ENCODE data around the gene NPM3.
"Not testable (repeated sequence)": the region's sequence is repeated elsewhere in the genome, so short reads cannot be mapped to it uniquely, and the experiment has no call there.

Gene NPM3

DNA sequence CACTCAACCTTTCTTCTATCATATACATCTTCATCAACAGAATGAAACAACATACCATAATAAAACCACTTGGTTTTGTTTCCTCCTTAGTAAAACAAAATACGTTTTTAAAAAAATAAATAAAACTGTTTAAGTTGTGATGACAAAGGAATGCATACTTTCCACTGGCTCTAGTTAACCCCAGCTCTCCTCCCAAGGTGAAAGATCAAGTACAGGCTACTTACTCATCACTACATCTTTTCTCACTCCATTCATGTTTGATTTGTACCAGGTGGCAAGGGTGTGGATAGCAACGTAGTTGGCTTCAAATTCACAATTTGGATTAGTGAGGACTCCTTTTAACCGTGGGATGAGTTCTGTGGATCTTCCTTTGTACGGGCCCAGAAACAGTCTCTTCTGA lies 20.3 kb upstream of the NPM3 start:
- no peak for DNase-seq

DNA sequence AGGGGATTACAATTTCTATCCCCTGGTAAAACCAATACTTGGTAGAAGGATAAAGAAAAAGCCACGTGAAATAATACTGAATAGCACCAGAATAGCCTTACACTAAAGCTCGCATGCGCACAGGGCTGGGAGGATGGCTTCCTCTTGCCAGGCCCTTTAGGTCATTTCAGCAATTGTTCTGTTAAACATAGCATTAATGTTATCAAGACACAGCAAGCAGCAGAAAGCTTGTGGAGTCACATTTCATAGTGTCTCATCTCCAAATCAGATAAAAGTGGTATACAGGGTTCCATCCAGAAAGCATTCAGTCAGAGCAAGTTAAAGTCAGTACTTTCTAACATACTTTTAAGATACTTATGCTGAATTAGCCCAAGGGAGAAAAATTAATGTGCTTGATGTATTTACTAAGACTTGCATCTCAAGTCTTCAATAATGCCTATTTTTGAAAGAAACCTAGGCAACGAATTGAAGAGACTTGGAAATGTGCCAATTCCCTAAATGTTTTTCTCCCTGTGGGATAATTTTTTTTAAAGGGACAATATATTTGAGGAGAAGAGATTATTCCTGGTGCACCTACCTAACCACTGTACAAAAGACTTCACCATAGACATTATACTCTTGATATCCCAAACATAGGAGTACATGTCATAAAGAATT lies 14.3 kb upstream of the NPM3 start:
- DNase-seq: no peak

DNA sequence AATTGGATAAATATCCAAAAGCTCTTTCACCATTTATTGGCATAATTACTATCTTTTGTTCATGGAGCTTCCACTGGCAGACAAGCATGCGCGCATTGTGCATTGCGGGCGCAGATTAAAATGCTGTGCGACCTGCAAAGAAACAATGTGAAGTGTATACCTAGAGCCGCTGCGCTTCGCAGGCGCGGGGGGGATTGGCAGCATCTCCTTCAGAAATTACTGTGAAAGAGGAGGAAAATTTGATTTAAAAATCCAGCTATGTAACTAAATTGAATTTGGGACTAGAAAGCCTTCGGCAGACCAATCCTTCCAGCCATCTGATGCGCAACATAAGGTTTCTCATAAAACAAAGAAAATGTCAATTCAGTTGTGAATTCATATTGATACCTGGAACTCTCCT lies 10.3 kb upstream of the NPM3 start:
- DNase-seq: no peak

DNA sequence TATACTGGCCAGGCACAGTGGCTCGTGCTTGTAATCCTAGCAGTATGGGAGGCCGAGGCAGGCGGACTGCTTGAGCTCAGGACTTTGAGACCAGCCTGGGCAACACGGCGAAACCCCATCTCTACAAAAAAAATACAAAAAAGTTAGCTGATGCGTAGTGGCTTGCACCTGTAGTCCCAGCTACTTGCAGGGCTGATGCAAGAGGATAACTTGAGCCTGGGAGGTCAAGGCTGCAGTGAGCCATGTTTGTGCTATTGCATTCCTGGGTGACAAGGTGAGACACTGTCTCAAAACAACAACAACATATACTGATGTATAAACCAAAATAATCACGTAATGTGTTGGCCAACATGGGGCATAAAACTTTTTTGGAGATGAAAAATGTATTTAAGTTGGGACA lies 6.4 kb upstream of the NPM3 start:
- DNase-seq: no peak

DNA sequence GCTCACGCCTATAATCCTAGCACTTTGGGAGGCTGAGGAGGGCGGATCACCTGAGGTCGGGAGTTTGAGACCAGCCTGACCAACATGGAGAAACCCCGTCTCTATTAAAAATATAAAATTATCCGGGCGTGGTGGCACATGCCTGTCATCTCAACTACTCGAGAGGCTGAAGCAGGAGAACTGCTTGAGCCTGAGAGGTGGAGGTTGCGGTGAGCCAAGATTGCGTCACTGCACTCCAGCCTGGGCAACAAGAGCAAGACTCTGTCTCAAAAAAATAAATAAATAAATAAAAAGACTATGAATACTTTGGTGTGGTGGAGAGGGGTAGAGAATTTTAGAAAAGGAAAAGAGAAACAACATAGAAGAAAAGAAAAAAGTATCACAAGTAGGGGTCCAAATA lies 6.0 kb upstream of the NPM3 start:
- DNase-seq: not testable (repeated sequence)

DNA sequence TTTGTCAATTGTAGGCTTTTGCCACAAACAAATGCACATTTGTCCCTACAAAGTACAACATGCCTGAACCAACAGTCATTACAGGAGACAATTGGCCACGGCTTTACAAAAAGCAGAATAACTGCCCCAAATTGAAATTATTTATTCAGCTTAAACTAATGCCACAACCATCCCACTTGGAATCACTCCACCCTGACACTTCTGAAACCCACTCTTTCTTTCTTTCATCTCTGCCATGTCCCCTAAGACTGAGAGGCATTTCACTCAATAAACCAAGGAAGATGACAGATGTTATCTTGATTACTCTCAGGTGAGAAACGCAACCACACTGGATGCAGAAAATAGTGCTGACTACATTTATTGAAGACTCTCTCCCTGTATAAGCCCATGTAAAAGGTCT lies 2.6 kb upstream of the NPM3 start:
- DNase-seq: no peak

DNA sequence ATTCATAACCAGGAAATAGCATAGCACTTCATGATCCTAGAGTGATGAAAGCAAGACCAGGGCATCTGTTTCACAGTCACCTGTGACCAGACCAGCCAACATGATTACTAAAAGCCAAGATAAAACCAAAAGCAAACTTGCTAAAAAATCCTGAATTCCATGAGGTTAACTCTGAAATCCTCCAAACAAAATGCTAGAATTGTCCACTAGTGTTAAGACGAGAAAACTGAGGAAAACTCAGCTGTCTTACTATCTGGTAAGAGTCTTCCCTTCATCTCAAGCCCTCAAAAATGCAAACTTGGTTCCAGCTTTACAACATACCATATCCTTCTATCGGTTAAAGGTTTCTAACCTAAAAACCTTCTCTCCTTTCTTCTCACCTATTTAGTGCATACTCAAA lies 1.3 kb upstream of the NPM3 start:
- no peak for DNase-seq

DNA sequence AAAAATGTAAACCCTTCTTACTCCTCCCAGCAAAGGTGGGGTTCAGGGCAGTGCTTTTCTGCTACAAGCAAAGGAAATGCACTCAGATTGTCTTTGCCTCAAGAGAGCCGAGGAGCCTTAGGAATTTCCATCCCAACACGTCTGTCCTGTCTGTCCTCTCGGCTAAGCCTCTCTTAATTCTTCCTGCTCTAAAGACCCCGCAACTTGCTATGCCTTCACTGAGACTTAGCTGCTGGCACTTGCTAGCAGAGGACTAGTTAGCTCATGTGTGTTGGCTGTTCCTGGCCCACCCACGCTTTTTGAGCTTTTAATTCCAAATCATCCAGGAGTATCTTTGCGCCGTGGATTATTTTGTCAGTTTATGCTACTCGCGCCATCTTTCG lies 481 bp upstream of the NPM3 start:
- DNase-seq: no peak

DNA sequence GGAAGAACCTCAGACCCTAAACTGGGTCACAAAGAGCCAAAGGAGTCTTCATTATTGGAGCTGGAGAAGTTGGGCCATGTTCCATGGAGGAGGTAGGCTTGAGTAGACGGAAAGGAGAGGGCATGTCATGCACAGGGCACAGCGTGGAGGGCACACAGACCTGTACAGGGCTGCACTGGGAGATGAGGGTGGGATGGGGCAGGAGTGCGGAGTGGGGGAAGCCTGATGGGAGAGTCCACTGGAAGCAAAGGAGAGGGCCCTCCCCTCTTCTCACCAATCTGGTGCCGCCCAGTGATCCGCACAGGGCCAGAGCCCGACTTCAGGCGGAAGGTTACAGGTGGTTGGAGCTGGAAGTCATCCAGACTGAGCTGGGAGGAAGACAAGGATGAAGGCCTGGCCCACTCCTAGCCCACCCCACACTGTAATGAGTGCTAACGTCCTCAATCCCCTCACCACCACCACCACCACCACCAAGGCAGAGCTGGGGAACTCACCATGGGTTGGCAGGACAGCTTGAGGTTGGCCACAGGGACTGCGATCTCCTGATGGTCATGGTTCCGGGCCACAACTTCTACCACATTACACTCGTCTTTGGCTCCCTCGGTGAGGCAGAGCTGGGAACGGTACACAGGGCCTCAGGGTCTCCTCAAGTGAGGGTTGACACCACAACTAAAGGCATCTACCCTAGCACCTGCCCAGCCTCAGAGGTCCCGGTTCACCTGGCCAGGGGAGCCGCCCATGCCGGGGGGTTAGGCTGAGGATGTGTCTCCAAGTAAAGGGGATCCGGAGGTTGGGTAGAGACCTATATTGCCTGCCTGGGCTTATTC lies 1.0 kb downstream of the NPM3 start:
- no peak for DNase-seq

DNA sequence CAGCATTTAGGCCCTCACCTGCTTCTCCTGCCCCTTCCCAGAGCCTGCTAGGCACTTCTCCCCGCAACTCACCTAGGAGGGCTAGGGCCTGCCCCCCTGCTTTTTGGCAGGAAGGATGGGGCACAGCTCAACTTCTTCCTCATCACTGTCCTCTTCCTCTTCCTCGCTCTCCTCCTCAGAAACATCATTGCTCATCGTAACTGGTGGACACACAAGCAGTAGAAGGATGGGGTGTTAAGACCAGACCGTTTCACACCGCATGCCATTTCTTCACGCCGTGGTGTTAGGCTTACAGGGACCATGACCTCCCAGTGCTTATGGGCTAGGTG lies 1.6 kb downstream of the NPM3 start:
- no peak for DNase-seq

DNA sequence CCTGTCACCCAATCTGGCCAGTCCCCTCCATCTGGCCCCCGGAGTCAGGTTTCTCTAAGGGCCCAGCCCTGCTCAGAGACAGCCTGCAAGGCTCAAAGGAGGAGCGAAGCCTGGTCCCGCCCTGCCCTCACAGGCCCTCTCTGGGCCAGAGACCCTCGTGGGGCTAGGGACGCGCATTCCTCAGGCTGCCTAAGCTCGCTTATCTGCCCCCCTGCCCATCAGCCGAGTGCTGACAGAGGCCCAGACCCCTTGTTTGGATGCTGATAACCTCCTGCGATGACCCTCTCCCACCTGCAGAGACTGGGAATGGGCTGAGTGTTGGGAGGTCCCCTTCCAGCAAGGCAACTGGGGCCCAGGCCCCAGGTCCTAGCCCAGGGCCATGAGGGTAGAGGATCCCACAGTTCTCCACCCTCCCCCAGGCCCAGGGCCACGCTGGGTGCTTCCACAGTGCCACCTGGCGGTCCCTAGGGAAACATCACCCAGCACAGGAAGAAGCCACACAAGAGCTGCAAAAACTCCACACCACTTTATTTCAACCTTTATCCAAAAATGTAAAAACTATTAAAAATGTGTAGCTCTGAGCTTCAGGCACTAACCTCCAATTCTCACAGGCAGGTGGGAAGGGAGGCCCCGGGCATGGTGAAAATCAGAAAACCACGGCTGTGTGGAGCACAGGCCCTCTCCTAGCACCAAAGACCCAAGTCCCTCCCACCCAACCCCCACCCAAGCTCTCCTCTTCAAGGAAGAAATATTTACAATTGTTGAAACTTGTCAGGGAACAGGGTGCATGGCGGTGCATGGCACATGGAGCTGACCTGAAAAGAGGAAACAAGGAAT lies 2.2 kb downstream of the NPM3 start:
- peak; percentile 48 for DNase-seq

DNA sequence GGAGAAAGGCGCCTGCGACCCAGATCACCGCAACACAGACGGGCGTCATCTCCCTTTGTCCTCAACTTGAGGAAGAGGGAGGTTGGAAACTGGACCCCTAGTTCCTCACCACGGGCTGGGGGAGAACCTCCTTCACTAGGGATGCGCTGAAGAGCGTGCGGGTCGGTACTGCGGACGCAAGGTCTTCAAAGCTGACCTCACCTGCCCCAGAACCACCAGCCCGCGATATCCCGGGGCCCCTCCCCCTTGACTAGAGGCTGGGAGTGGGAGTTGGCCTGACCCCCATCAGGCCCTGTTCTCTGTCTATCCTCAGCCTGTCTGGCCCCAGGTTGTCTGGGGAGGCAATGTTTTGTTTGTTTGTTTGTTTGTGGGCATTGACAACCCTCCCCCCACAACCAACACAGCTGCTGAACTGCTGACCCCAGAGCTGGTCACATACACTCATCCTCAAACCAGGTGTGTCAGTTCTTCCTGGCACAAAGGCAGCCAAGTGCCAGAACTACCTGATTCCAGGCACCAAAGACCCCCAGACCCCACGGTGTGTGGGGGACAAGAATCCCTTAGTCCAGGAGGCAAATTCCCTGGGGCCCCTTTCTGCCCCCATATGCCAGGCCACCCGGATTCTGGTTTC lies 2.9 kb downstream of the NPM3 start:
- no peak for DNase-seq

DNA sequence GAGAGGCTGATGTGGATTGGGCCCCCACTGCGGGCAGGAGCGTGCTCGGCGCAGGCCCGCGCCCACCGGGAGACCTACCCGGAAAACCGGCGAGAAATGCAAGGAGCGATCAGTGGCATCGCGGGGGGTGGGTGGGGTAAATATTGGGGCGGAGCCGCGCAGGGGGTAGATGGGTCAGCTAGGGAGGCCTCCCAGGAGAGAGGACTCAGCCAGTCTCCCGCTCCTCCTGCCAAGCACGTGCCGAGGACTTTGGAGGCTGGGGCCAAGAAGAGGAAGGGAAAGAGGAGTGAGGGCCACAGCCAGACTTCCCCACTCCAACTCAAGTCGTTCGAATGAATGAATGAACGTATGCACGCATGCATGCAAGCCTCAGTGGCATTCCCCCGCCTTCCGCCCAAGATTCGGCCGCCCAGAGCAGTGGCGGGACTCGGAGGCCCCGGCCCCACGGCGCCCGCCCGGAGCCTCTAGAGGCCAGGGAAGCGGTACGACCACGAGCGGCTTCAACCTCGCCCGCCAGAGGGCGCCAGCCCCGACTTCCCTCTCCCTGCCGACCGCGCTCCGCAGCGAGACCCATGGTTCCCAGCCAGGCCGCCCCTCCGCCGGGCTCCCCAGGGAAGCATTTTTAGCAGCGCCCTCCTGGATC lies 3.6 kb downstream of the NPM3 start:
- peak; percentile 69 for DNase-seq

DNA sequence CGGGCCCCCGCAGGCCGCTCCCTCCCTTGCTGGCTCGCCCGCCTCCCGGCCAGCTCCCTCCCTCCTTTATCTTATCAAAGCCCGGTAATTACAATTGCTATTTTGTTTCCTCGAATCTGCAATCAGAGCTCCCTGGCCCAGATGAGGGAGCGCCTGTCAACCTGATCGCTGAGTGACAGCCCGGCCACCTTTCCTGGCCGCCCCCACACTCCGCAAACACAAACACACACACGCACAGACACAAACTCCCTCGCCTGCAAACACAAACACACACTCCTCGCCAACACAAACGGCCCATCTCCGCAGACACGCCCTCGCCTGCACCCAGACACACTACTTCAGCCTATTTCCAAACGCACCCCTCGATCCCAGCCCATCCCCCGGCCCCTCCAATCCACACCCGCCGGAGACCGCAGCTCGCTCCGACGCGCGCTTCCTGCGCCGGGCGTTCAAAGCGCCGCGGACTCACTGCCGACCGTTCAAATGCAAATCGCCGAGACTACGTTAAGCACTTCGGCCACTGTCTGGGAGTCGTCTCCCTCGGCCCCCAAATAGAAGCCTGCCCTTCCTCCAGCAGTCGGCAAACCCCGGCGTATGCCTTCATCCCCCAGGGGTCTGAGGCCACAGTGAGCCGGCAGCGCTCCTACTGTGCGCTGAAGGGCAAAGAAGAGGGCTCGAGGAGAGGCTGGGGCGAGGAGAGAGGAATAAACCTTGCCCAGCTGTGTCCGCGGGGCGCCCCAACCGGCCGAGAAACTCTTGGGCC lies 4.3 kb downstream of the NPM3 start:
- DNase-seq: no peak

DNA sequence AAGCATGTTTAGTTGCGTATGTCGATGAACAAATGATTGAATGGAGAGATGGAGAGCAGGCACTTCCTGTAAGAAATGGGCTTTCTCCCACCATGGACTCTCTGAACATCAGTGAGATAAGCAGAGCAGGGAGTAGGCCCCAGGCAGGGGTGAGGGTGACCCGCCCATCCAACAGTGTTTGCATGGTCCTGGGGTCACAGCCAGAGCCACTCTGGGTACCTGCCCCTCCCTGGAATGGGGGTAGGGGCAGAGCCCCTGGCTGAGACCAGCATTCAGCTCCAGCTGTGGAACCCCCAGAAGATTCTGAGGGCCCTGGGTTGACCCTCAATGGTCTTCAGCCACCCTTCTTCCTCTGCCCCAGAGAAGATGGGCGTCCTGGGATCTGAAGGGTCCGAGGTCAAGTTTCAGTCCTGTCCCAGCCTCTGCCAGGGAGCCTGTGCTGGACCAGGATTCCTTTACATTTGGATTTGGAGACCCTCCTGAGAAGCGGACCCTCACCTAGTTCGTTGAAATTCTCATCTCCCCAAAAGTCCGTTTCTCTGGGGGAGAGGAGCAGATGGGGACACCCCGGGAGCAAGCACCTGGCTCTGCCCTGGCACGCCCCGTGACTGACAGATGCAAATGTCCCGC lies 5.0 kb downstream of the NPM3 start:
- DNase-seq: no peak

DNA sequence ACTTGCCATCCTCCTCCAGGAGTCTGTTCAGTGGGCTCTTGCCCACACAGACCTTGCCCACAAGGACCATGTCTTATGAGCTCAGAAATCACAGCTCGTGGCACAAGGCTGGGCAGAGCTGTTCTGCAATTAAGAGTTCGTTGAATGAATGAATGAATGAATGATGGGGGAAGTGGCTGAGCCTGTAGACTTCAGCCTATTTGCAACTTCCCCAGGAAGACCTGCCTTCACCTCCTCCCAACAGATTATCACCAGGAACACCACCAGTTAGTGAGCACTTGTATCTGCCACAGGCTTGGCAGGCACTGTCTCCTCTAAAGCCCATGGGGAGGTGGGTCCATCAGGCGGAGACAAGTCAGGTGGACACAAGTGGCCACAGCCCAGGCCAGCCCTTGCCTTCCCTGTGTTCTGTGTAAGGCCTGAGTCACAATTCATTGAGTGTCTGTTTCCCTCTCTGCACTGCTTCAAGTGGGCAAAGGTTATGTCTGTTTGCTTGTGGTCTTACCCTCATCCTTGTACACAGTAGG lies 5.6 kb downstream of the NPM3 start:
- DNase-seq: no peak

DNA sequence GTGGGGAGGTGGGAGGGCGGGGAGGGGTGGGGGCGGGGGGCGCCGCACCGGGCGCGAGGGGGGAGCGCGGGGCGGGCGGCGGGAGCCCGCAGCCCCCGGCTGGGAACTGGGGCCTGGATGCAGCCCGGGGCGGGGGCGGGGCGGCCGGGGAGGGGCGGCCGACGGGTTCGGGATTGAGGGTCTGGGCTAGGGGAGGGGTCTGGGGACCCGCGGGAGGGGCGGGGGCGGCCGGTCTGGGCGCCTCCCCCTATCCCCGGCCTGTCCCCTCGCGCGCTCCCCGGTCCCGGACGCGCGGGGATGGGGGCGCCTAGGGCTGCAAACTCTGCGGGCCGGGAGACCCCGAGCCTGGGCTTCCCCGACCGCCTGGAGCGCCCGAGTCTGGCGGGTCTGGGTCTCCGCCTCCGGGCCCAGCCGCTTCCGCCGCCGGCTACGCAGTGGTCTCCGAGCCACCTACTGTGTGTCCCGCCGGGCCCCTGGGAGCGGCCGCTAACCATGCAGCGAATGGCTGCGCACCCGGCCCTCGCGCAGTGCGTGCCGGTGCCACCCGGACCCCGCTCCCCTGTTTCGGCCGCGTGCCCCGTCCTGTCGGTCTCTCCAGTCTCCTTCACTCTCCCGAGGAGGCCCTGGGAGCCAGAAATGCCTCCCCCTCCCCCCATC lies 7.0 kb downstream of the NPM3 start:
- no peak for DNase-seq

DNA sequence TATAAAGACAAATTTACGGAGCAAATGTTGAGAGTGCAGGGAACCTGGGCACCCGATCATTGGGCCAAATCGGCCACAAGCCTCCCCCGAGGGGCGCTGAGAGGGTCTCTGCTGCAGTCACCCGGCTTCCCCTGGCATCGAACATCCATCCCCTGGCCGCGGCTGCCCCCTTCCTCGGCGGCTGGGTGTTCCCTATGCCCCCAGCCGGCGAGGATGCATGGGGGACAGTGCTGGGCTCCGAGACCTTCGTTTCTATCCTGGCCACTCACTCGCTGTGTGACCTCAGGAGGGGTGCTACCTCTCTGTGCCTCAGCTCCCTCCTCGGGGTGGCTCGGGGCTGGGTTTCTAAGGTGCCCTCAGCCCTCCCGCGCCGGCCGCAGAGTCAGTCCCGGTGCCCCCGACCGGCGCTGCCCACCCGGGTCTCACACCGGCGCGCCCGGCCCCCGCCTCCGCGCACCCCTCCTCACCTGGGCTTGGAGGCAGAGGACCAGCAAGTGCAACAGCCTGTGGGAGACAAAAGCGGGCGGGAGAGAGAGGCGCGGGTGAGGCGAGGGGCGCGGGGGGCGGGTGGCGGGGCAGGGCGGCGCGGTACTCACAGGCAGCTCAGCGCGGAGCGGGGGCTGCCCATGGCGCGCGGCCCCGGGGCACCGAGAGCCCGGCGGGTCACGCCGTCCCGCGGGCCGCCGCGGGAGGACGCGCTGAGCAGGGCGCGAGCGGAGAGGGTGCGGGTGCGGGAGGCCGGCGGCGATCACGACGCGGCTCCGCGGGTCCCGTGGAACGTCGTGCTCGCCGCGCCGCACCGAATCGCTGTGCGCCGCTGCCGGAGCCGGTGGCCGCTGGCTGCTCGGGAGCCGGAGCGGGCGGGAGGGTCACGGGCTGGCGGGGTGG lies 7.7 kb downstream of the NPM3 start, which contains the start of gene FGF8:
FGF8 (minus strand) TSS at position 842 of the 888 bp plus-strand sequence; CDS start at position 628, 214 bp downstream.
- DNase-seq: no peak

DNA sequence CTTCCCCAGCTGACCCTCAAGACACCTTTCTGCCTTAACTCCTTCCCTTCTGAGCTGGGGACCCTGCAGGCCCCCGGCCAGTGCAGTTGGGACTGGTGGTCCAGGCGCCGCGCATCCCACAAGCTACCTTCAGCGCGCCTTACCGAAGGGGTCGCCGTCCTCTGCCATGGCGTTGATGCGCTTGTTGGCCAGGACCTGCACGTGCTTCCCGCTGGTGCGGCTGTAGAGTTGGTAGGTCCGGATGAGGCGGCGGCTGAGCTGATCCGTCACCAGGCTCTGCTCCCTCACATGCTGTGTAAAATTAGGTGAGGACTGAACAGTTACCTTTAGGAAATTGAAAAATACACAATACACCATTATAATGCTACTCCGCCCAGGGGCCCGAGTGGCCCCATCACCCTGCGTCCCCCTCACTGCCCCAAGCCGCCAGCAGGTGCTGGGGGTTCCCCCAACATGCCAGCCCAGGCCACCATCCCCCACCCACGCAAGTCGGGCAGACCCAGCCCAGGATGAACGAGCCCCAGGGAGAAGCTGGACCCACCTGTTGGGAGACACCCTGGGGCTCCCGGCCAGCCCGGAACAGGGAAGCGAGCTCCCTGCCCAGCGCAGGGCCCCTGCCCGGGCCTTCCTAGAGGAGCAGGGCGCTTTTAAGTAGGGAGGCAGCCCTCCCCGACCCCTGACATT lies 8.5 kb downstream of the NPM3 start:
- DNase-seq: no peak
